GM12878 (cell line): Measurements from ENCODE around the gene ABHD14A. TPM values are rescaled to one million over a fixed set of nuclear protein-coding genes. Genes with fewer than 3 reads are reported as not detected.

ENCODE experiments used
- ATAC-seq: fragments of 200-7000 bp; cut with Tn5 transposase; 3 replicates; pipeline ENCODE4 v1.9.1; 2020; ENCODE audit warnings: mild to moderate bottlenecking, moderate library complexity
- BruUV-seq: library from RNA; stranded (reverse); fragments of 400-500 nt; replicated peaks from 2 replicates; lab custom pipeline; 2021; lab: Mats Ljungman, UMichigan
- CTCF ChIA-PET: fragments of 300-600 bp; sonication (Branson Sonifier 250); formaldehyde crosslinking; extraction: SDS; loops from one replicate; lab custom pipeline; 2021; ENCODE audit warnings: inconsistent platforms; lab: Yijun Ruan, JAX
- POLR2A ChIA-PET: fragments of 350-600 bp; formaldehyde crosslinking; extraction: SDS; loops from one replicate; lab custom pipeline; 2021; ENCODE audit warnings: inconsistent platforms; lab: Charles Lee
- RAD21 ChIA-PET: fragments of 300-600 bp; sonication (Branson Sonifier 250); formaldehyde crosslinking; loops from one replicate; lab custom pipeline; 2023; ENCODE audit warnings: antibody characterized with exemption; ENCODE audit not compliant: unreplicated experiment; lab: Charles Lee
- SMC1A ChIA-PET: fragments of 300-600 bp; sonication (Branson Sonifier 250); formaldehyde crosslinking; loops from one replicate; lab custom pipeline; 2023; ENCODE audit not compliant: unreplicated experiment, uncharacterized antibody; lab: Charles Lee
- DNase-seq: peaks from one replicate; pipeline ENCODE4 v3.0.0-alpha.2; 2011; ENCODE audit warnings: low read depth, low spot score
- FAIRE-seq: peaks from 3 replicates; lab custom pipeline; 2011; peaks lifted over from hg19 to GRCh38; lab: Jason Lieb, UNC
- H2AFZ ChIP-seq: 2 replicates; pipeline ENCODE4 v1.6.0; 2011; ENCODE audit warnings: low read depth, low read length, control low read depth; ENCODE audit not compliant: control insufficient read depth
- H3K27ac ChIP-seq: 2 replicates; pipeline ENCODE4 v1.5.1; 2011; ENCODE audit warnings: control low read depth; ENCODE audit not compliant: control insufficient read depth, insufficient read depth
- H3K27me3 ChIP-seq, 2 experiments: replicated peaks in 1 of 2; 2 replicates each; pipeline versions ENCODE4 v1.6.0 to v1.6.1; 2011; ENCODE audit warnings: low read length in 1 of 2; ENCODE audit not compliant: control insufficient read depth in 2 of 2, insufficient read depth in 2 of 2
- H3K36me3 ChIP-seq, 2 experiments: 2 replicates each; pipeline ENCODE4 v1.5.1; 2011; ENCODE audit warnings: low read length in 1 of 2; ENCODE audit not compliant: control insufficient read depth in 2 of 2, insufficient read depth in 2 of 2
- H3K4me1 ChIP-seq: 2 replicates; pipeline ENCODE4 v1.6.1; 2011; ENCODE audit warnings: mild to moderate bottlenecking, low read length, moderate library complexity, mixed read lengths; ENCODE audit not compliant: control insufficient read depth, insufficient read depth
- H3K4me2 ChIP-seq: 2 replicates; pipeline ENCODE4 v1.6.0; 2011; ENCODE audit warnings: control low read depth; ENCODE audit not compliant: control insufficient read depth, insufficient read depth
- H3K4me3 ChIP-seq: fragments of 200-600 bp; sonication (generic); 2 replicates; pipeline ENCODE4 v1.5.1; 2016
- H3K79me2 ChIP-seq: 2 replicates; pipeline ENCODE4 v1.6.0; 2011; ENCODE audit warnings: low read length; ENCODE audit not compliant: control insufficient read depth, insufficient read depth
- H3K9ac ChIP-seq: 2 replicates; pipeline ENCODE4 v1.8.0; 2011; ENCODE audit warnings: low read length, control low read depth, mixed read lengths; ENCODE audit not compliant: control insufficient read depth, insufficient read depth
- H3K9me3 ChIP-seq: replicated peaks from 3 replicates; pipeline ENCODE4 v1.5.1; 2011; ENCODE audit warnings: mild to moderate bottlenecking, low read length; ENCODE audit not compliant: control insufficient read depth, insufficient read depth
- H4K20me1 ChIP-seq: 2 replicates; pipeline ENCODE4 v1.6.0; 2011; ENCODE audit not compliant: control insufficient read depth, insufficient read depth
- E2F4 ChIP-seq: IDR thresholded peaks from 2 replicates; pipeline ENCODE4 v1.6.1; 2012; ENCODE audit warnings: low read depth, low read length, improper control_type of control experiment
- MYB ChIP-seq: fragments of 150-350 bp; IDR thresholded peaks from 2 replicates; pipeline ENCODE4 v1.6.1; 2014; ENCODE audit warnings: mild to moderate bottlenecking, low read depth, low read length, borderline replicate concordance
- POLR2AphosphoS5 ChIP-seq: IDR thresholded peaks from 2 replicates; pipeline ENCODE4 v1.6.1; 2011; ENCODE audit warnings: mild to moderate bottlenecking, low read length, inconsistent platforms
- SREBF1 ChIP-seq: IDR thresholded peaks from 2 replicates; pipeline ENCODE4 v1.6.1; 2012; ENCODE audit warnings: mild to moderate bottlenecking, low read length
- SUPT20H ChIP-seq: IDR thresholded peaks from 2 replicates; pipeline ENCODE4 v1.6.1; 2011; ENCODE audit warnings: low read depth, mild to moderate bottlenecking, low read length, moderate library complexity, borderline replicate concordance; ENCODE audit not compliant: control insufficient read depth
- TCF3 ChIP-seq: IDR thresholded peaks from 2 replicates; pipeline ENCODE4 v1.6.1; 2012; ENCODE audit warnings: low read depth, mild to moderate bottlenecking, low read length, borderline replicate concordance; ENCODE audit not compliant: insufficient read depth
- ZNF24 ChIP-seq: fragments of 450-650 bp; IDR thresholded peaks from 2 replicates; pipeline ENCODE4 v1.6.1; 2017; ENCODE audit warnings: antibody characterized with exemption, mild to moderate bottlenecking
- ZNF274 ChIP-seq: IDR thresholded peaks from one replicate; pipeline ENCODE4 v1.8.0; 2011; ENCODE audit not compliant: insufficient read length, insufficient read depth
- WGBS: methylation state at CpG from one replicate; pipeline ENCODE4 v1.1.6; 2016; ENCODE audit warnings: low lambda C conversion rate; ENCODE audit not compliant: insufficient replicate concordance, insufficient coverage; ENCODE audit errors: missing lambda C conversion rate; 5-methylcytosine and 5-hydroxymethylcytosine counted together
- in situ Hi-C: fragments of 300-500 bp; cut with MboI; formaldehyde crosslinking; loops from 9 replicates; pipeline ENCODE4 v1.14.3; 2018; ENCODE audit warnings: mixed read lengths
- intact Hi-C: fragments of 100-400 bp; cut with micrococcal nuclease; formaldehyde crosslinking; loops from one replicate; pipeline ENCODE4 v1.14.2; 2022; ENCODE audit not compliant: unreplicated experiment
- polyA plus RNA-seq, 11 experiments: library from polyadenylated mRNA; depleted of rRNA in 4 of 11; unstranded in 6 of 11; stranded (reverse) in 5 of 11; fragments of >200 nt; fragmentation: Nextera tagmentation in 4 of 11; fragmentation: Illumina TruSeq in 1 of 11; extraction: Ambion mirVana in 4 of 11; extraction: Trizol in 1 of 11; gene quantifications; 1 replicate in 1 of 11; 2 replicates in 10 of 11; pipeline versions ENCODE4 v1.2.1 to v1.2.3, GENCODE V29; 2011 to 2016; ENCODE audit warnings: inconsistent platforms in 2 of 11, missing spikeins in 2 of 11, low read depth in 1 of 11
- total RNA-seq, 4 experiments: library from RNA; depleted of rRNA in 3 of 4; stranded (reverse); fragments of >200 nt in 3 of 4; fragmentation: Illumina TruSeq in 1 of 4; extraction: Trizol in 1 of 4; gene quantifications; 2 replicates each; pipeline versions ENCODE4 v1.2.1 to v1.2.3, GENCODE V29; 2013 to 2021

ABHD14A gene
- total and polyA plus RNA-seq, 10 of the 15 experiments (the other 5 are each of a cell fraction or from before 2014, with no cell fraction given): 1.2 to 27.0 (median 7.9) TPM

- H3K27ac ChIP-seq: no peak overlapping the region
- no peaks in the 10 kb centered on the region for H3K9me3 ChIP-seq
- DNase-seq: no peak
- intact Hi-C loops (no loop called here), in situ Hi-C loops (no loop called here)
- ChIA-PET RAD21 (no interaction called here), POLR2A (no interaction called here), SMC1A (interaction anchor here (1.2 to 1.5 kb wide), 2 partner anchors 11 to 13 kb away, joined by 3 to 4 read pairs; partner anchors contain the start of gene ABHD14A), CTCF (interaction anchor here (1.3 kb wide), 1 partner anchor 10 kb away, joined by 6 read pairs; the partner anchor contains the start of gene ABHD14B)
- no peak for ATAC-seq
- no peaks in the 10 kb centered on the region for H3K79me2 ChIP-seq
- no peaks in the 10 kb centered on the region; a peak in 2 of 4 replicates for H3K27me3 ChIP-seq
- H3K4me1 ChIP-seq: peaks cover 6% of the 10 kb centered on the region; the same call in 1 of the 2 replicates
- WGBS: 46% methylated on average over 10 of the region's 12 CpGs
- H3K36me3 ChIP-seq: no peaks in the 10 kb centered on the region
- TF ChIP-seq POLR2AphosphoS5 (no peak), SUPT20H (no peak), SREBF1 (no peak), MYB (no peak), ZNF274 (no peak), ZNF24 (no peak), TCF3 (no peak), E2F4 (no peak)
- H4K20me1 ChIP-seq: no peaks in the 10 kb centered on the region
- no peak overlapping the region for H2AFZ ChIP-seq
- no TSS peak for BruUV-seq
- H3K4me3 ChIP-seq: no peak overlapping the region
- FAIRE-seq: no peak
- no peak overlapping the region for H3K4me2 ChIP-seq
- no peak overlapping the region for H3K9ac ChIP-seq
Measured at GRCh38 chr3:51963951-51964451, 10.9 kb upstream of the ABHD14A start.
